ENCODE results near the gene BRF1.

The BRF1 gene

GRCh38 chr14:105348169-105348944 is 47.6 kb upstream of the BRF1 start:
- TF ChIP-seq FOXM1 (IDR thresholded peaks at IDR 0.05; ENCODE audit: borderline replicate concordance, low read depth) (no peak), CEBPB (IDR thresholded peaks at IDR 0.05) (no peak), ZBTB7A (IDR thresholded peaks at IDR 0.05; ENCODE audit: low read depth) (no peak), EGR1 (IDR thresholded peaks at IDR 0.05) (no peak), REST (IDR thresholded peaks at IDR 0.05; ENCODE audit: low read depth) (no peak), EP300 (IDR thresholded peaks at IDR 0.05; ENCODE audit: borderline replicate concordance) (no peak), USF1 (IDR thresholded peaks at IDR 0.05) (no peak), TEAD4 (IDR thresholded peaks at IDR 0.05) (no peak), TAF1 (IDR thresholded peaks at IDR 0.05; ENCODE audit: low read depth) (no peak)

- TF ChIP-seq ZBTB7A (IDR thresholded peaks at IDR 0.05; ENCODE audit: low read depth) (no peak), EGR1 (IDR thresholded peaks at IDR 0.05) (no peak), TEAD4 (IDR thresholded peaks at IDR 0.05) (no peak), CREB1 (IDR thresholded peaks at IDR 0.05; ENCODE audit: low read depth) (no peak), MAX (IDR thresholded peaks at IDR 0.05) (no peak), EP300 (IDR thresholded peaks at IDR 0.05; ENCODE audit: borderline replicate concordance) (no peak), NFIC (IDR thresholded peaks at IDR 0.05) (no peak), CEBPB (IDR thresholded peaks at IDR 0.05) (no peak), YY1 (IDR thresholded peaks at IDR 0.05; ENCODE audit: low read depth) (no peak), RAD21 (IDR thresholded peaks at IDR 0.05; ENCODE audit: low read depth) (no peak)
These were observed 46.8 kb upstream of the BRF1 start for GRCh38 chr14:105347587-105347968.

- TF ChIP-seq TCF12 (IDR thresholded peaks at IDR 0.05; ENCODE audit: low read depth): no peak
- no peak for TF ChIP-seq TEAD4 (IDR thresholded peaks at IDR 0.05)
- no peak for TF ChIP-seq NFIC (IDR thresholded peaks at IDR 0.05)
- no peak for TF ChIP-seq RAD21 (IDR thresholded peaks at IDR 0.05; ENCODE audit: low read depth)
- no peak for TF ChIP-seq YY1 (IDR thresholded peaks at IDR 0.05; ENCODE audit: low read depth)
- TF ChIP-seq ZBTB7A (IDR thresholded peaks at IDR 0.05; ENCODE audit: low read depth): no peak
- TF ChIP-seq TAF1 (IDR thresholded peaks at IDR 0.05; ENCODE audit: low read depth): no peak
- no peak for TF ChIP-seq MAX (IDR thresholded peaks at IDR 0.05)
- no peak for TF ChIP-seq USF1 (IDR thresholded peaks at IDR 0.05)
- TF ChIP-seq CREB1 (IDR thresholded peaks at IDR 0.05; ENCODE audit: low read depth): no peak
- no peak for TF ChIP-seq REST (IDR thresholded peaks at IDR 0.05; ENCODE audit: low read depth)
- no peak for TF ChIP-seq EGR1 (IDR thresholded peaks at IDR 0.05)
- TF ChIP-seq FOXM1 (IDR thresholded peaks at IDR 0.05; ENCODE audit: borderline replicate concordance, low read depth): no peak
- TF ChIP-seq CEBPB (IDR thresholded peaks at IDR 0.05): no peak
- TF ChIP-seq EP300 (IDR thresholded peaks at IDR 0.05; ENCODE audit: borderline replicate concordance): no peak
These were observed 46.2 kb upstream of the BRF1 start for GRCh38 chr14:105346876-105347586.

GRCh38 chr14:105346200-105346533 is 45.4 kb upstream of the BRF1 start:
- no peak for TF ChIP-seq RAD21 (IDR thresholded peaks at IDR 0.05; ENCODE audit: low read depth)
- no peak for TF ChIP-seq NFIC (IDR thresholded peaks at IDR 0.05)
- TF ChIP-seq FOXM1 (IDR thresholded peaks at IDR 0.05; ENCODE audit: borderline replicate concordance, low read depth): no peak
- TF ChIP-seq TCF12 (IDR thresholded peaks at IDR 0.05; ENCODE audit: low read depth): no peak
- no peak for TF ChIP-seq ZBTB7A (IDR thresholded peaks at IDR 0.05; ENCODE audit: low read depth)
- no peak for TF ChIP-seq YY1 (IDR thresholded peaks at IDR 0.05; ENCODE audit: low read depth)
- no peak for TF ChIP-seq MAX (IDR thresholded peaks at IDR 0.05)
- TF ChIP-seq TAF1 (IDR thresholded peaks at IDR 0.05; ENCODE audit: low read depth): no peak
- TF ChIP-seq EP300 (IDR thresholded peaks at IDR 0.05; ENCODE audit: borderline replicate concordance): no peak

- TF ChIP-seq TEAD4 (IDR thresholded peaks at IDR 0.05): no peak
- TF ChIP-seq TCF12 (IDR thresholded peaks at IDR 0.05; ENCODE audit: low read depth): no peak
- no peak for TF ChIP-seq CREB1 (IDR thresholded peaks at IDR 0.05; ENCODE audit: low read depth)
- TF ChIP-seq MAX (IDR thresholded peaks at IDR 0.05): no peak
- no peak for TF ChIP-seq YY1 (IDR thresholded peaks at IDR 0.05; ENCODE audit: low read depth)
- no peak for TF ChIP-seq USF1 (IDR thresholded peaks at IDR 0.05)
- TF ChIP-seq EGR1 (IDR thresholded peaks at IDR 0.05): no peak
- TF ChIP-seq EP300 (IDR thresholded peaks at IDR 0.05; ENCODE audit: borderline replicate concordance): no peak
- TF ChIP-seq FOXM1 (IDR thresholded peaks at IDR 0.05; ENCODE audit: borderline replicate concordance, low read depth): no peak
- no peak for TF ChIP-seq NFIC (IDR thresholded peaks at IDR 0.05)
- TF ChIP-seq REST (IDR thresholded peaks at IDR 0.05; ENCODE audit: low read depth): no peak
- no peak for TF ChIP-seq TAF1 (IDR thresholded peaks at IDR 0.05; ENCODE audit: low read depth)
- no peak for TF ChIP-seq ZBTB7A (IDR thresholded peaks at IDR 0.05; ENCODE audit: low read depth)
- no peak for TF ChIP-seq RAD21 (IDR thresholded peaks at IDR 0.05; ENCODE audit: low read depth)
- TF ChIP-seq CEBPB (IDR thresholded peaks at IDR 0.05): no peak
These were observed 42.4 kb upstream of the BRF1 start for GRCh38 chr14:105343194-105343593.

Data from Ishikawa (cell line).